RWPE2 (cell line): ENCODE data around the gene FAM174C.
A peak's percentile ranks its signal among the peaks of the same experiment; 100 is the strongest.

Experiments used
- ATAC-seq: fragments of 200-7000 bp; cut with Tn5 transposase; 3 replicates; pipeline ENCODE4 v1.9.1; 2021; ENCODE audit warnings: low read depth
- DNase-seq: peaks from one replicate; pipeline ENCODE4 v3.0.0-alpha.2; 2020; ENCODE audit warnings: low spot score
- H3K27ac ChIP-seq: fragments of 450-650 bp; 2 replicates; pipeline ENCODE4 v1.5.1; 2017; ENCODE audit warnings: mild to moderate bottlenecking; ENCODE audit not compliant: poor library complexity, severe bottlenecking
- H3K27me3 ChIP-seq: fragments of 250-450 bp; sonication (Bioruptor Pico); 2 replicates; pipeline ENCODE4 v1.5.1; 2021; ENCODE audit warnings: mild to moderate bottlenecking, moderate library complexity; ENCODE audit not compliant: insufficient read depth, poor library complexity, severe bottlenecking
- H3K36me3 ChIP-seq: fragments of 250-450 bp; sonication (Bioruptor Pico); 2 replicates; pipeline ENCODE4 v1.5.1; 2020; ENCODE audit warnings: low read depth, mild to moderate bottlenecking, moderate library complexity
- H3K4me1 ChIP-seq: fragments of 250-450 bp; sonication (Bioruptor Pico); 2 replicates; pipeline ENCODE4 v1.5.1; 2021; ENCODE audit warnings: mild to moderate bottlenecking, moderate library complexity; ENCODE audit not compliant: insufficient read depth, poor library complexity, severe bottlenecking
- H3K4me3 ChIP-seq: fragments of 250-450 bp; sonication (Bioruptor Pico); 2 replicates; pipeline ENCODE4 v1.5.1; 2021; ENCODE audit warnings: mild to moderate bottlenecking, moderate library complexity; ENCODE audit not compliant: severe bottlenecking
- H3K9me3 ChIP-seq: fragments of 250-450 bp; sonication (Bioruptor Pico); 2 replicates; pipeline ENCODE4 v1.5.1; 2021; ENCODE audit warnings: mild to moderate bottlenecking, moderate library complexity; ENCODE audit not compliant: severe bottlenecking
- CTCF ChIP-seq: fragments of 450-650 bp; IDR thresholded peaks from one replicate; pipeline ENCODE4 v1.5.1; 2017; ENCODE audit warnings: mild to moderate bottlenecking, moderate library complexity; ENCODE audit not compliant: poor library complexity, severe bottlenecking

The FAM174C gene

GRCh38 chr19:1249298-1249989, 25.9 kb upstream of the FAM174C start:
- Histone ChIP-seq H3K36me3 (peaks cover 35% of the 10 kb centered on the region), H3K4me3 (peak overlapping the region; percentile 58), H3K4me1 (peaks cover 17% of the 10 kb centered on the region), H3K27ac (peak overlapping the region; percentile 97), H3K27me3 (no peaks in the 10 kb centered on the region), H3K9me3 (no peaks in the 10 kb centered on the region)
- no peak for DNase-seq
- peak; percentile 6; the same call in 1 of the 3 replicates for ATAC-seq
- no peak for TF ChIP-seq CTCF

GRCh38 chr19:1249990-1250436, 25.3 kb upstream of the FAM174C start:
- H3K9me3 ChIP-seq: no peaks in the 10 kb centered on the region
- H3K36me3 ChIP-seq: peaks cover 40% of the 10 kb centered on the region
- no peak for DNase-seq
- peak overlapping the region; percentile 97 for H3K27ac ChIP-seq
- peak overlapping the region; percentile 58 for H3K4me3 ChIP-seq
- ATAC-seq: no peak
- no peaks in the 10 kb centered on the region for H3K27me3 ChIP-seq
- no peak for TF ChIP-seq CTCF
- H3K4me1 ChIP-seq: peaks cover 17% of the 10 kb centered on the region

GRCh38 chr19:1250437-1251260, 24.7 kb upstream of the FAM174C start:
- H3K4me1 ChIP-seq: peaks cover 17% of the 10 kb centered on the region
- DNase-seq (no peak), ATAC-seq (no peak)
- no peaks in the 10 kb centered on the region for H3K9me3 ChIP-seq
- peak overlapping the region; percentile 97 for H3K27ac ChIP-seq
- H3K27me3 ChIP-seq: no peaks in the 10 kb centered on the region
- peaks cover 47% of the 10 kb centered on the region for H3K36me3 ChIP-seq
- TF ChIP-seq CTCF: no peak
- H3K4me3 ChIP-seq: peak overlapping the region; percentile 58

- H3K9me3 ChIP-seq: no peaks in the 10 kb centered on the region
- H3K36me3 ChIP-seq: peaks cover 56% of the 10 kb centered on the region
- no peak for TF ChIP-seq CTCF
- no peak for DNase-seq
- no peaks in the 10 kb centered on the region for H3K27me3 ChIP-seq
- peak overlapping the region; percentile 58 for H3K4me3 ChIP-seq
- H3K27ac ChIP-seq: peak overlapping the region; percentile 97
- ATAC-seq: no peak
- peaks cover 12% of the 10 kb centered on the region for H3K4me1 ChIP-seq
These were observed 23.8 kb upstream of the FAM174C start for GRCh38 chr19:1251330-1252220.
